Common myeloid progenitor, CD34-positive (primary cell): ENCODE data around the gene GPR26.

Source experiments
- CTCF ChIA-PET: fragments of 350-600 bp; sonication (Branson Sonifier 250); formaldehyde crosslinking; loops from one replicate; lab custom pipeline; 2021; ENCODE audit warnings: antibody characterized with exemption; lab: Charles Lee
- POLR2A ChIA-PET: fragments of 350-600 bp; sonication (Branson Sonifier 250); formaldehyde crosslinking; loops from one replicate; lab custom pipeline; 2021; ENCODE audit warnings: antibody characterized with exemption; lab: Charles Lee
- DNase-seq, 3 donors: peaks; one replicate each; pipeline versions ENCODE4 v3.0.0 to v3.0.0-alpha.2; 2013
- H3K27ac ChIP-seq, 2 experiments: 1 replicate in 1 of 2; 2 replicates in 1 of 2; pipeline ENCODE4 v1.7.0; 2013; ENCODE audit warnings: inconsistent platforms in 2 of 2, low read length in 2 of 2, mild to moderate bottlenecking in 2 of 2, low read depth in 1 of 2, moderate library complexity in 1 of 2; ENCODE audit not compliant: severe bottlenecking in 2 of 2, insufficient read depth in 1 of 2, poor library complexity in 1 of 2
- H3K27me3 ChIP-seq, 5 experiments: replicated peaks in 2 of 5; 1 replicate in 3 of 5; 2 replicates in 2 of 5; pipeline versions ENCODE4 v1.6.1 to v1.7.0; 2013; ENCODE audit warnings: low read length in 4 of 5, mild to moderate bottlenecking in 2 of 5, moderate library complexity in 2 of 5, inconsistent platforms in 1 of 5; ENCODE audit not compliant: insufficient read depth in 5 of 5, control insufficient read depth in 4 of 5
- H3K36me3 ChIP-seq, 4 experiments: 1 replicate in 2 of 4; 2 replicates in 2 of 4; pipeline versions ENCODE4 v1.6.1 to v1.7.0; 2013; ENCODE audit warnings: low read length in 3 of 4, control low read depth in 1 of 4, mild to moderate bottlenecking in 1 of 4; ENCODE audit not compliant: control insufficient read depth in 4 of 4, insufficient read depth in 4 of 4
- H3K4me1 ChIP-seq, 4 experiments: 1 replicate in 3 of 4; 2 replicates in 1 of 4; pipeline versions ENCODE4 v1.6.1 to v1.7.1; 2013; ENCODE audit warnings: low read length in 3 of 4, mild to moderate bottlenecking in 3 of 4, control low read depth in 1 of 4, inconsistent platforms in 1 of 4, moderate library complexity in 1 of 4; ENCODE audit not compliant: control insufficient read depth in 4 of 4, insufficient read depth in 4 of 4; ENCODE audit errors: control extremely low read depth in 1 of 4
- H3K4me3 ChIP-seq, 7 experiments: 1 replicate in 4 of 7; 2 replicates in 3 of 7; pipeline versions ENCODE4 v1.5.1 to v1.7.0; 2013; ENCODE audit warnings: mild to moderate bottlenecking in 7 of 7, low read length in 6 of 7, moderate library complexity in 6 of 7, inconsistent platforms in 2 of 7, low read depth in 2 of 7, control low read depth in 1 of 7; ENCODE audit not compliant: insufficient read depth in 4 of 7, control insufficient read depth in 1 of 7; ENCODE audit errors: extremely low read depth in 1 of 7
- H3K9me3 ChIP-seq, 5 experiments: 1 replicate in 4 of 5; 2 replicates in 1 of 5; pipeline versions ENCODE4 v1.6.1 to v1.7.1; 2013; ENCODE audit warnings: low read length in 4 of 5, mild to moderate bottlenecking in 2 of 5, inconsistent platforms in 1 of 5, low read depth in 1 of 5, moderate library complexity in 1 of 5; ENCODE audit not compliant: control insufficient read depth in 4 of 5, insufficient read depth in 2 of 5; ENCODE audit errors: control extremely low read depth in 1 of 5
- WGBS: methylation state at CpG from one replicate; pipeline ENCODE4 v1.1.5; 2013; ENCODE audit not compliant: insufficient coverage; 5-methylcytosine and 5-hydroxymethylcytosine counted together

Gene GPR26

GRCh38 chr10:123720536-123720935 is 54.4 kb downstream of the GPR26 start:
- Histone ChIP-seq H3K27ac (no peak overlapping the region), H3K4me1 (no peaks in the 10 kb centered on the region), H3K36me3 (no peaks in the 10 kb centered on the region), H3K4me3 (no peak overlapping the region), H3K9me3 (peaks cover 0 to 7% (median 0%) of the 10 kb centered on the region in 5 experiments), H3K27me3 (peaks cover 0 to 8% (median 0%) of the 10 kb centered on the region in 5 experiments)
- WGBS, result 100% methylated on average over 2 of the region's 3 CpGs
- ChIA-PET CTCF (no interaction called here), POLR2A (no interaction called here)
- no peak for DNase-seq

- H3K27ac ChIP-seq, result no peak overlapping the region
- H3K27me3 ChIP-seq, result peaks cover 0 to 8% (median 0%) of the 10 kb centered on the region in 5 experiments
- 78% methylated on average over 9 of the region's 9 CpGs for WGBS
- DNase-seq, result no peak
- H3K9me3 ChIP-seq, result peaks cover 0 to 7% (median 0%) of the 10 kb centered on the region in 5 experiments
- ChIA-PET POLR2A (no interaction called here), CTCF (no interaction called here)
- no peaks in the 10 kb centered on the region for H3K36me3 ChIP-seq
- no peak overlapping the region for H3K4me3 ChIP-seq
- H3K4me1 ChIP-seq, result no peaks in the 10 kb centered on the region
Measured at GRCh38 chr10:123721441-123722049, 55.4 kb downstream of the GPR26 start.

DNA sequence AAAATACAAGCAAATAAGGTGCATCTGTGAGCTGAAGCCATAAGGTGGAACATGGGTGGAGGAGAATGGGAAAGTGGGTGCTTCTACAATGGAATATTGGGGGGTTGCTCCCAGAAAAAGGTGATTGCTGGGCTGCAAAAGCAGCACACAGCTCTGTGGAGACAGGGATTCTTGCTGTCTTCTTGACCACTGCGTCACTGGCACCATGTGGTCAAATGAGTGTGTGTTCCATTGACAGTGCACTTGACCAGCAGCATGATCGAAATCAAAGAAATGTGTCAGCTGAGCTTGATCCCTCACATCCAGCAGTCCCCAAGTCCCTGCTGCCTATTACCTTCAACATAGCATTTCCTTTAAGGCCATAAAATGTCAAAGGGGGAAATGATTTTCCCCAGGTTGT is 56.2 kb downstream of the GPR26 start:
- Histone ChIP-seq H3K9me3 (peaks cover 0 to 6% (median 0%) of the 10 kb centered on the region in 5 experiments), H3K27me3 (peaks cover 0 to 8% (median 0%) of the 10 kb centered on the region in 5 experiments), H3K4me3 (no peak overlapping the region), H3K4me1 (no peaks in the 10 kb centered on the region), H3K27ac (no peak overlapping the region), H3K36me3 (no peaks in the 10 kb centered on the region)
- POLR2A ChIA-PET, result no interaction called here
- CTCF ChIA-PET, result no interaction called here
- WGBS, result 100% methylated on average over 2 of the region's 2 CpGs
- no peak for DNase-seq

GRCh38 chr10:123724747-123725146 is 58.6 kb downstream of the GPR26 start:
- Histone ChIP-seq H3K27me3 (peaks cover 0 to 8% (median 0%) of the 10 kb centered on the region in 5 experiments), H3K4me1 (no peaks in the 10 kb centered on the region), H3K27ac (no peak overlapping the region), H3K9me3 (peaks cover 0 to 7% (median 0%) of the 10 kb centered on the region in 5 experiments), H3K36me3 (no peaks in the 10 kb centered on the region), H3K4me3 (no peak overlapping the region)
- POLR2A ChIA-PET, result no interaction called here
- CTCF ChIA-PET, result no interaction called here
- 94% methylated on average over 12 of the region's 12 CpGs for WGBS
- no peak for DNase-seq

DNA sequence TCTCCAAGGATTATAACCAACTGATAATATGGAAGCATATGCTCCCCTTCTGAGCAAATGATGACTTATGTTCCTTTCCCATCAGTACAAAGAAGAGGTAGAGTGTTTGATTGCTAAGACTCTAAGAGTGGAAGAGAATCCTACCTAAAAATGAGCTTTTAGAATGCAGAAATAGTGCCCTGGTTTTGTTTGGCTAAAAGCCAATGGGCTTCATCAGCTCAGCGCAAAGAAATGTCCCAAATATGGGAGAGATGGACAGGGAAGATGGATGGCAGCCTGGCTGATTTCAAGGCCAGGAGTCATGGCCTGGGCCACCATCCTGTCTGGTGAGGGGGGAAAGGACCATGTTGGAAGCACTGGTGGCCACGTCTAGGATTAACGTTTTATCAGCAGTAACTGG is 60.2 kb downstream of the GPR26 start:
- Histone ChIP-seq H3K4me3 (no peak overlapping the region), H3K4me1 (no peaks in the 10 kb centered on the region), H3K27me3 (peaks cover 0 to 6% (median 0%) of the 10 kb centered on the region in 5 experiments), H3K9me3 (peaks cover 0 to 15% (median 2%) of the 10 kb centered on the region in 5 experiments), H3K36me3 (no peaks in the 10 kb centered on the region), H3K27ac (no peak overlapping the region)
- WGBS, result 97% methylated on average over 3 of the region's 3 CpGs
- no peak for DNase-seq
- POLR2A ChIA-PET, result no interaction called here
- CTCF ChIA-PET, result interaction anchor here (1.0 kb wide), 1 partner anchor 9 kb away, joined by 3 read pairs; no protein-coding TSS in a partner anchor

DNA sequence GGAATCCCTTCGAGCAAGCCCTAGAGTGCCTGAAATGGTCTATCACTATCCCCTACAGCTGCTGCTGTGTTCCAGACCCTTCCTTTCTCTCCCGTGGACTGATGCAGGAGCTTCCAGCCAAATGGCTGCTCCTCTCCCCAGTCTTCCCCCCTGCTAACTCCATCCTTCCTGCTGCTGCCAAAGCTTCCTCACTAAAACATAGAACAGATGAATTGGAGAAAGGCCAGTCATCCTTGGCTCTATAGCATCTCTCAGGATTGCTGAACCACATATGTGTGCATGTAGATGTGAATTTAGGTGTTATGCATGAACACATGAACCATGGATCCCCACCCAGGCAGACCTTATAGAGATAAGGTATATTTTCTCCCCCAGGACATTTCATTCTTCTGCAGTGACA is 60.7 kb downstream of the GPR26 start:
- POLR2A ChIA-PET, result no interaction called here
- H3K27ac ChIP-seq, result no peak overlapping the region
- no peak overlapping the region for H3K4me3 ChIP-seq
- DNase-seq, result no peak
- H3K27me3 ChIP-seq, result peaks cover 0 to 6% (median 0%) of the 10 kb centered on the region in 5 experiments
- 100% methylated on average over 1 of the region's 2 CpGs for WGBS
- CTCF ChIA-PET, result interaction anchor here (1.0 kb wide), 1 partner anchor 10 kb away, joined by 3 read pairs; no protein-coding TSS in a partner anchor
- H3K4me1 ChIP-seq, result no peaks in the 10 kb centered on the region
- H3K9me3 ChIP-seq, result peaks cover 0 to 15% (median 2%) of the 10 kb centered on the region in 5 experiments
- no peaks in the 10 kb centered on the region for H3K36me3 ChIP-seq

- Histone ChIP-seq H3K27me3 (peaks cover 0 to 6% (median 0%) of the 10 kb centered on the region in 5 experiments), H3K9me3 (peaks cover 0 to 16% (median 3%) of the 10 kb centered on the region in 5 experiments), H3K36me3 (no peaks in the 10 kb centered on the region), H3K4me3 (no peak overlapping the region), H3K27ac (no peak overlapping the region), H3K4me1 (no peaks in the 10 kb centered on the region)
- WGBS, result 82% methylated on average over 5 of the region's 6 CpGs
- ChIA-PET CTCF (no interaction called here), POLR2A (no interaction called here)
- DNase-seq, result no peak
Measured at GRCh38 chr10:123729523-123729922, 63.4 kb downstream of the GPR26 start.
